ENCODE measurements around the gene SOS2.

- TF ChIP-seq, protein P1, sequence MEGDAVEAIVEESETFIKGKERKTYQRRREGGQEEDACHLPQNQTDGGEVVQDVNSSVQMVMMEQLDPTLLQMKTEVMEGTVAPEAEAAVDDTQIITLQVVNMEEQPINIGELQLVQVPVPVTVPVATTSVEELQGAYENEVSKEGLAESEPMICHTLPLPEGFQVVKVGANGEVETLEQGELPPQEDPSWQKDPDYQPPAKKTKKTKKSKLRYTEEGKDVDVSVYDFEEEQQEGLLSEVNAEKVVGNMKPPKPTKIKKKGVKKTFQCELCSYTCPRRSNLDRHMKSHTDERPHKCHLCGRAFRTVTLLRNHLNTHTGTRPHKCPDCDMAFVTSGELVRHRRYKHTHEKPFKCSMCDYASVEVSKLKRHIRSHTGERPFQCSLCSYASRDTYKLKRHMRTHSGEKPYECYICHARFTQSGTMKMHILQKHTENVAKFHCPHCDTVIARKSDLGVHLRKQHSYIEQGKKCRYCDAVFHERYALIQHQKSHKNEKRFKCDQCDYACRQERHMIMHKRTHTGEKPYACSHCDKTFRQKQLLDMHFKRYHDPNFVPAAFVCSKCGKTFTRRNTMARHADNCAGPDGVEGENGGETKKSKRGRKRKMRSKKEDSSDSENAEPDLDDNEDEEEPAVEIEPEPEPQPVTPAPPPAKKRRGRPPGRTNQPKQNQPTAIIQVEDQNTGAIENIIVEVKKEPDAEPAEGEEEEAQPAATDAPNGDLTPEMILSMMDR (IDR thresholded peaks at IDR 0.05; ENCODE audit: insufficient read depth, low read length, poor library complexity, severe bottlenecking), result no peak
- TF ChIP-seq EZH2phosphoT487 (conservative IDR thresholded peaks at IDR 0.05; ENCODE audit: low read length), result no peak
These were observed at the start of gene SOS2 for GRCh38 chr14:50231475-50232275.

Measured in SU-DHL-6 (cell line).